ENCODE measurements around the gene NPR3.

GRCh38 chr5:32777733-32778132 lies 66.6 kb downstream of the NPR3 start:
- no peak for TF ChIP-seq CTCF (IDR thresholded peaks at IDR 0.05 in 4 of 5, conservative IDR thresholded peaks at IDR 0.05 in 1 of 5)
- no peak for TF ChIP-seq POLR2A (IDR thresholded peaks at IDR 0.05)
